IPS-15b (cell line): ENCODE results near the gene MAMLD1.

Experiments used
- H3K27me3 ChIP-seq: one replicate; pipeline ENCODE4 v1.6.1; 2013; ENCODE audit warnings: low read length; ENCODE audit not compliant: control insufficient read depth, insufficient read depth
- H3K36me3 ChIP-seq: one replicate; pipeline ENCODE4 v1.6.1; 2013; ENCODE audit warnings: low read length; ENCODE audit not compliant: control insufficient read depth, insufficient read depth
- H3K4me1 ChIP-seq: one replicate; pipeline ENCODE4 v1.6.1; 2013; ENCODE audit warnings: mild to moderate bottlenecking, low read length; ENCODE audit not compliant: control insufficient read depth, insufficient read depth
- H3K4me3 ChIP-seq: one replicate; pipeline ENCODE4 v1.5.1; 2013; ENCODE audit warnings: low read depth, low read length
- H3K9ac ChIP-seq: one replicate; pipeline ENCODE4 v1.6.1; 2013; ENCODE audit warnings: low read depth, mild to moderate bottlenecking, low read length
- H3K9me3 ChIP-seq: one replicate; pipeline ENCODE4 v1.6.1; 2013; ENCODE audit warnings: mild to moderate bottlenecking, low read length; ENCODE audit not compliant: control insufficient read depth, insufficient read depth

The MAMLD1 gene

DNA sequence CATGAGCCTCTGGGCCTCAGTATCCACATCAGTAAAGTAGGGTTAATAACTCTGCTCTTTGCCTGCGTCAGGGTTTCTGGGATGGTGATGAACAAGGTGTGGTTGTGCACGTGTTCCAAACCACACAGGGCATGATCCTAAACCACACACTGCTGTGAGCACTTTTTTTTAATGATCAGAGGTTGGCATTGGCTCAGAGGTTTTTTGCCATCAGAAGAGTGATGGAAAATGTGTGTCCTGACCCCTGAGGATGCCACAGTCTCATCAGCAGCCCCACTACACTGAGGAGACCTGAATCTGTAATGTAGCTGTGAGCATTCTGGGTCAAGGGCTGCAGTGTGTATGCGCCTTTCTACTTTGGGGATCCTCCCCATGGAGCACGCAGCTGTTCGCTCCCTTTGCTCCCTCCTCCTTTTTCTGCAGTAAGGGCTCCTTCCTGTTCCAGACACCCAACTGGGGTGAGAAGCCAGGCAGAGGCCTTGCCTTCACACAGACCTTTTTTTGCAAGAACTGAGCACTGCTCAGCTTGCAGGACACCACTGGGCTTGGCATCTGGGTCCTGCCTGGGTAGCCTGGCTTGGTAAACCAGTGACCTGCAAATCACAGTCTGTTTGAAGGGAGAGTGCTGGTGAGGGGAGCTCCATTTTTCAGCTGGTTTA is 87.5 kb downstream of the MAMLD1 start:
- no peaks in the 10 kb centered on the region for H3K27me3 ChIP-seq
- no peak overlapping the region for H3K9ac ChIP-seq
- no peaks in the 10 kb centered on the region for H3K4me1 ChIP-seq
- no peaks in the 10 kb centered on the region for H3K9me3 ChIP-seq
- H3K36me3 ChIP-seq = no peaks in the 10 kb centered on the region
- no peak overlapping the region for H3K4me3 ChIP-seq

DNA sequence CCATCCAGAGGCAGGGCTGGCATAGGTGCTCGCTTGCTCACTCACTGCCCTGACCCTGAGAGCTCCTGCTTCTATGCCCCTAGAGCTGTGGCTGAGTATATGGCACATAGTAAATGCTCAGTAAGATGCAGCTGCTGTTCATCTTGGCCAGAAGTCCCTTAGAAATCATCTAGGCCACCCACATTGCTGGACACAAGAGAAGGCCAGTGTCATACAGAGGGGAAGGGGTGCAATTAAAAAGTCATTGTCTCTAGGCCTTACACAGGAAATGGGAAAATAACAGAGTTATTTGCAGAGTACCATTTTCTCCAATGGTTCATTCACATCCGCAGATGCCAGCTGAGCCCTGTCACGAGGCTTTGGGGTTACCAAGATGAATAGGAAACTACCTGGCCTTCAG is 88.8 kb downstream of the MAMLD1 start:
- H3K4me3 ChIP-seq = no peak overlapping the region
- no peaks in the 10 kb centered on the region for H3K9me3 ChIP-seq
- H3K4me1 ChIP-seq = no peaks in the 10 kb centered on the region
- H3K9ac ChIP-seq = no peak overlapping the region
- no peaks in the 10 kb centered on the region for H3K27me3 ChIP-seq
- H3K36me3 ChIP-seq = no peaks in the 10 kb centered on the region

DNA sequence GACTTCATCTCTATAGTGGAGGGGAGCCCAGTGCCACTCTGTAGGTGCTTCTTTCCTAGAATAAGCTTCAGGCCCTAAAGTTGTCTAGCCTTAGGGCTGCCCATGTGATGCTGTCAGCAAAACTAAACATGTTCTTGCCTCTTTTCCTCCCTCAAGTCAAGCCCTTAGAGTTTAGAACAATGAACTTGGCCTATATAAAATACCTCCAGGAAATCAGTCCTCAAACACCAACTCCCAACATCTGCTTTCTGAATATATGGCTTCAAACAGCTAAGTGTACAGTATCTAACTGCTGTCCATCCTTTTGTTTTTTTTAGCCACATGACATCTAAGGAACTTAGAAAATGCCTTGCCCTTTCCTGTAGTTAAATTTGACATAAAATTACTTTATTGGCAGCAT is 91.0 kb downstream of the MAMLD1 start:
- Histone ChIP-seq H3K36me3 (no peaks in the 10 kb centered on the region), H3K27me3 (no peaks in the 10 kb centered on the region), H3K4me3 (no peak overlapping the region), H3K9me3 (no peaks in the 10 kb centered on the region), H3K9ac (no peak overlapping the region), H3K4me1 (no peaks in the 10 kb centered on the region)

DNA sequence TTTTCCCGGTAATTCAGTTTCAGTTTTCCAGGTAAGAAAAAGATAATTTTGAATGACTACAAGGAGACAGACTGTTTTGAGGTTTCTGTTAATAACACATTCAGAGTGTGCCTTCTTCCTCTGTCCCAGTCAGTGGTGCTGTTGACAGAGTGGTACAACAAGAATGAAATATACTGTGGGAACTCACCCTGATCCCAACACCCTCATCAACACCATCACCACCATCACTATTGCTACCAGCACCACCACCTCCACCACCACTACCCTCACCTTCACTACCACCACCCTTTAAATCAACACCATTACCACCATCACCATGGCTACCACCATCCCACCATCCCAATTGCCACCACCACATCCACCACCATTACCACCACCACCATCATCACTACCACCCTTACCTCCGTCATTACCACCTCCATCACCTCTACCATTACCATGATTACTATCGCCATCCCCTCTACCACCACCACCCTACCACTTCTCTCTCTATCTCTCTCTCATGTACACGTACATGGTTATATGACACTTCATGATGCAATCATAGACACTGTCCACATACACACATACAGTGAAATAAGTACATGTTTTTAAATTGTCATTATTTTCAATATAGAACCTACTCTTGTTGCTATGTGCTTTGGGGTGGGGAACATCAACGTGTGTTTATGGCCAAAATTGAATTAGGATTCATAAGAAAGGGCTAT is 91.5 kb downstream of the MAMLD1 start:
- no peak overlapping the region for H3K9ac ChIP-seq
- H3K4me1 ChIP-seq = no peaks in the 10 kb centered on the region
- H3K27me3 ChIP-seq = no peaks in the 10 kb centered on the region
- no peak overlapping the region for H3K4me3 ChIP-seq
- H3K9me3 ChIP-seq = no peaks in the 10 kb centered on the region
- H3K36me3 ChIP-seq = no peaks in the 10 kb centered on the region

DNA sequence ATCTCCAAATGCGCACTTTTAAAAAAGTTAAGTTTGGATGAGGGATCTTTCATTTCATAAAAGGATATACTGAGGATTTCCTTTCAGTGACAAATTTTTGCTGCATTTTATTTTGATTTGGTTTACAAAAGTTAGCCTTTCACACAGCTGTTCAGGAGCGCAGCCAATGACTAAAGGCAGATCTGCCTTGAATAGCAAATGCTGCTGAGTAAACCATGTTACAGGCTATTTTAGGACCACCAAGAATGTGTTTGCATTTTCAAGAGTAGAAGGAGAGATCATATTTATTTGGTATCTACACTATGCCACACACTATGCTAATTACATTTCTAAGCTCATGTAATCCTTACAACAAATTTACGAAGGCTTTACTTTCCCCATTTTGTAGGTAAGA is 92.1 kb downstream of the MAMLD1 start:
- no peaks in the 10 kb centered on the region for H3K9me3 ChIP-seq
- H3K36me3 ChIP-seq = no peaks in the 10 kb centered on the region
- H3K4me1 ChIP-seq = no peaks in the 10 kb centered on the region
- no peaks in the 10 kb centered on the region for H3K27me3 ChIP-seq
- no peak overlapping the region for H3K9ac ChIP-seq
- H3K4me3 ChIP-seq = no peak overlapping the region

DNA sequence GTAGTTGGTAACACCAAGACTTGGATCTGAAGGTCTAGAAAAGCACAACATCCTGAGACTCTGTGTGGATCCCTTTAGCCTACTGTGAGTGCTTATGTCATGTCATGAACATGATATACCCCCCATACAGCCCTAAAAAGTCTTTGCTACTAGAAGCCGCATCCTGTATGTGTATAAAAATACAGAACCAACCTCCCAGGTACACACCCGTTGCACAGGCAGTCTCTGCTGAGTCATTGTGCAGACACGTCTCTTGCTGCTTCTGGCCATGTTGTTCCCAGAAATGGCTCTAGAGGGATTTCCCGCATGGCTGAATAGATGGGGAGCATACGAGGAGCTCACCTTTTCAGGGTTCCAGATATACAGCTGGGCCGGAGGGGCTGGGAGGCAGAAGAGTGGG is 93.3 kb downstream of the MAMLD1 start:
- Histone ChIP-seq H3K27me3 (no peaks in the 10 kb centered on the region), H3K36me3 (no peaks in the 10 kb centered on the region), H3K9me3 (no peaks in the 10 kb centered on the region), H3K4me1 (no peaks in the 10 kb centered on the region), H3K9ac (no peak overlapping the region), H3K4me3 (no peak overlapping the region)

DNA sequence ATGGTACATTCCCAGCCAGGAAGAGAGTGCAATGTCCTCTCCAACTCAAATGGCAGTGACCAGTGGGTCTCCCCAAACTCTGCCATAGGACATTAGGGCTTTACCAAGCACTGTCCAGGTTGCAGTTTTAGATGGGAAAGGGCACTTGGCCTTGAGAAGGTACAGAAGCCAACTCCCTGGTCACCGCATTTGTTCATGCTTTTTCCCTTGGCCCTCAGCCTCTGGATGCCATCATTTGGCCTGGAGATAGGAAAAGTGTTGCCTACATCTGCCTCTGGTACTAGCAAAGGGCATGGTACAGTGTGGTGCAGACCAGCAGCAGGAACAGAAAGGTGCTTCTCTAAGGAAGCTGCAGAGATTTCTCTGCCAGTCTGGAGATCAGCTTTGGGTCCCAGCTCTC is 93.8 kb downstream of the MAMLD1 start:
- no peak overlapping the region for H3K9ac ChIP-seq
- H3K36me3 ChIP-seq = no peaks in the 10 kb centered on the region
- no peaks in the 10 kb centered on the region for H3K27me3 ChIP-seq
- H3K4me3 ChIP-seq = no peak overlapping the region
- no peaks in the 10 kb centered on the region for H3K9me3 ChIP-seq
- H3K4me1 ChIP-seq = no peaks in the 10 kb centered on the region

DNA sequence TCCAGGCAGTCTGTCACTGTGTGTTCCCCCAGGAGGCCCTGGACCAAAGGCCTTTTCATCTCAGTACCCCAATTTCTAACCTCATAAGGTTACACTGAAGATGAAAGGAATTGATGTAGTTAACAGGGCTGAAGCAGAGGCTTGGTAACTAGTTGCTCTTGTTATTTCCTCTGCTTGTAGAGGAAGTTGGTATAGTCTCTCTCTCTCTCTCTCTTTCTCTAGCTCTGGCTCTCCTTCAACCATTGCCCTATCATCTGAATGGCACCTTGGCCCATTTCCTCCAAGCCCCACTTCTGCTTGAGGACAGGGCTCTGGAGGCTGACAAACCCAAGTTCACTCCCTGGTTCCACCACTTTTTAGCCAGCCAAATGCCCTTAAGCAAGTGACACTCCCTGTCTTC is 96.1 kb downstream of the MAMLD1 start:
- Histone ChIP-seq H3K9ac (no peak overlapping the region), H3K9me3 (no peaks in the 10 kb centered on the region), H3K4me1 (no peaks in the 10 kb centered on the region), H3K27me3 (no peaks in the 10 kb centered on the region), H3K4me3 (no peak overlapping the region), H3K36me3 (no peaks in the 10 kb centered on the region)

DNA sequence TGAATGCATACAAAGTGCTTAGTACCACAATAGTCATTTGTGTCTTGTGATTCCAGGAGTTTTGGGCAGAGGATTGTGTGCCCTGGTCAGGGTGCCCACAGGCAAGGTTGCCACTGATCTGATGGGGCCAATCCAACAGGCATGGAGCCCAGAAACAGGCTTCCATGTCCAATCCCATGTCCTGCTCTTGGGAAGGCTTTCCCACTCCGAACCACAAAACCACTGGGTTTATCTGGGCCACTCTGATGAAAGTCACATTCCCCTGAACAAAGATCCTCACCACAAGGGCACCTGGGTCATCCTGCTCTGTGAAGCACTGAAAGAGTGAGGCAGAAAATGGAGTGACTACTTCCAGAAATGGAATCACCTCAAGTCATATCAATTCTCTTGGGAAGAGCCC is 96.9 kb downstream of the MAMLD1 start:
- no peaks in the 10 kb centered on the region for H3K36me3 ChIP-seq
- H3K4me1 ChIP-seq = no peaks in the 10 kb centered on the region
- H3K27me3 ChIP-seq = no peaks in the 10 kb centered on the region
- no peak overlapping the region for H3K4me3 ChIP-seq
- no peak overlapping the region for H3K9ac ChIP-seq
- no peaks in the 10 kb centered on the region for H3K9me3 ChIP-seq

DNA sequence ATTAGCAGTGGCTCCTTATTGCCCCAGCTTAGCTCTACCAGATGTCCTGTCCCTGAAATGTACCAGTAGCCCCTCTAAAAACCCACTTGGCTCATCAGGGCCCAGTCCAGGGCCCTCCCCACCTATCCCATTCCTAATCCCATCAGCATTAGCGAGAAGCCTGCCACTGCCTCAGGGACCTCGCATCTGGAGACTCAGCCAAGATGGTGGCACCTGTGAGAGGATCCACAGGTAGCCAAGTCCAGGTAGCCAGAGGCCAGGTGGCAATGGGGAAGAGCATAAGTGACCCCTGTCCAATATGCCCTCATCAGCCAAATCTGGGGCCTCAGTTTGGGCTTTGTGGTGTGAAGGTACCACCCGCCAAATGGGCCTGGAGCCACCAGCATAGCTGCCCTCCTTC is 97.7 kb downstream of the MAMLD1 start:
- Histone ChIP-seq H3K36me3 (no peaks in the 10 kb centered on the region), H3K4me1 (no peaks in the 10 kb centered on the region), H3K9me3 (no peaks in the 10 kb centered on the region), H3K9ac (no peak overlapping the region), H3K4me3 (no peak overlapping the region), H3K27me3 (no peaks in the 10 kb centered on the region)

DNA sequence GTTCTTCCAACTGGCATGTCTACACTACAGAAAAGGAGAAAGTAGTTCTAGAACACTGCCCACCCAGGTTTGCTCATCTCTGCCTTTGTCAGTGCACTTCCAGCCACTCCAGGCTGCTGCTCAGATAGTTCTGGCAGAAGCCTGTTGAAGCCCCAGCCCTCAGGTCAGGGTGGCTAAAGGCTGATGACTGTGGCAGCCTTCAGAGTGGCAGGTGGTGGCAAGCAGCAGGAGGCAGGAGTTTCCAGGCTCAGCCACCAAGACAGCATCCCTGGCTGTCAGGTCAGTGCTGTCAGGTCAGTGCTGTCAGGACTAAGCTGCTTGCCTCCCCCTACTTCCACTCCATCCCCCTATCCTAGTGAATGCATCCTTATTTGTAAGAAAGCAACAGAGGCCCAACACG is 100.4 kb downstream of the MAMLD1 start:
- H3K9me3 ChIP-seq = no peaks in the 10 kb centered on the region
- no peak overlapping the region for H3K4me3 ChIP-seq
- H3K9ac ChIP-seq = no peak overlapping the region
- H3K27me3 ChIP-seq = no peaks in the 10 kb centered on the region
- H3K36me3 ChIP-seq = no peaks in the 10 kb centered on the region
- H3K4me1 ChIP-seq = no peaks in the 10 kb centered on the region

DNA sequence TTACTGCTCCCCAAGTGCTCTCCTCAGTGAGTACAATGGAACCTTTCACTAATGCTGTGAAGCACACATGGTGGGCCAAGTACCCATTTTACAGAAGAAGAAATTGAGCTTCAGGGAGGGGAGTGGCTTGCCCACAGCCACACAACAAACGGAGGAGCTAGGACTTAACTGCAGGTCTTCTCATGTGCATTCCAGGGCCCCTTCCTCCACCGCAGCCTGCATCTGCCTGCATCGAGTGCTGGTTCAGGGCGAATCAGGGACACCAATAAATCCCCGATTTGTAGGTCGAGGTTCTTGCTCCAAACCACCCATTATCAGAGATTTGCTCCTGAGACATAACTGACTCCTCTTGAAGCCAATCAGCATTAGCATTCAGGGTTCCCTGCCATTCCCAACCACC is 100.9 kb downstream of the MAMLD1 start:
- no peaks in the 10 kb centered on the region for H3K36me3 ChIP-seq
- H3K27me3 ChIP-seq = no peaks in the 10 kb centered on the region
- no peak overlapping the region for H3K4me3 ChIP-seq
- no peaks in the 10 kb centered on the region for H3K9me3 ChIP-seq
- no peaks in the 10 kb centered on the region for H3K4me1 ChIP-seq
- H3K9ac ChIP-seq = no peak overlapping the region
